Measurements from ENCODE around the gene CRYBG3.
A peak's percentile ranks its signal among the peaks of the same experiment; 100 is the strongest.
"Not testable (repeated sequence)": the region's sequence is repeated elsewhere in the genome, so short reads cannot be mapped to it uniquely, and the experiment has no call there.

Gene CRYBG3

GRCh38 chr3:97821774-97822358 lies at the start of gene CRYBG3:
TSS of gene CRYBG3 (plus strand) at chr3:97822011. CDS start at chr3:97822207, 196 bp downstream.
- peak; percentile 72 for DNase-seq

- no peak for DNase-seq
Observed at GRCh38 chr3:97772926-97773325, 48.9 kb upstream of the CRYBG3 start.

GRCh38 chr3:97778152-97778551 lies 43.7 kb upstream of the CRYBG3 start:
- DNase-seq = no peak

- DNase-seq = peak; percentile 70
Observed at GRCh38 chr3:97793420-97794019, 28.3 kb upstream of the CRYBG3 start.

GRCh38 chr3:97795951-97796350 lies 25.9 kb upstream of the CRYBG3 start:
- DNase-seq = no peak

GRCh38 chr3:97804471-97804870 lies 17.3 kb upstream of the CRYBG3 start:
- DNase-seq = no peak

GRCh38 chr3:97810779-97811390 lies 10.9 kb upstream of the CRYBG3 start:
- DNase-seq = no peak

GRCh38 chr3:97815149-97815917 lies 6.5 kb upstream of the CRYBG3 start:
- DNase-seq = no peak

- DNase-seq = no peak
Observed at GRCh38 chr3:97816811-97817210, 5.0 kb upstream of the CRYBG3 start.

GRCh38 chr3:97817965-97818364 lies 3.8 kb upstream of the CRYBG3 start:
- DNase-seq = no peak

GRCh38 chr3:97820780-97821179 lies 1.0 kb upstream of the CRYBG3 start:
- DNase-seq = no peak

GRCh38 chr3:97821287-97821773 lies 481 bp upstream of the CRYBG3 start:
- no peak for DNase-seq

- no peak for DNase-seq
Observed at GRCh38 chr3:97822359-97822775, 556 bp downstream of the CRYBG3 start.

GRCh38 chr3:97823046-97824004 lies 1.5 kb downstream of the CRYBG3 start:
- no peak for DNase-seq

GRCh38 chr3:97825101-97825500 lies 3.3 kb downstream of the CRYBG3 start:
- no peak for DNase-seq

- no peak for DNase-seq
Observed at GRCh38 chr3:97827741-97828471, 6.1 kb downstream of the CRYBG3 start.

- DNase-seq = no peak
Observed at GRCh38 chr3:97829198-97829597, 7.4 kb downstream of the CRYBG3 start.

- DNase-seq = no peak
Observed at GRCh38 chr3:97830638-97831037, 8.8 kb downstream of the CRYBG3 start.

GRCh38 chr3:97831140-97831539 lies 9.3 kb downstream of the CRYBG3 start:
- no peak for DNase-seq

GRCh38 chr3:97833184-97833583 lies 11.4 kb downstream of the CRYBG3 start:
- not testable (repeated sequence) for DNase-seq

- no peak for DNase-seq
Observed at GRCh38 chr3:97835761-97836160, 13.9 kb downstream of the CRYBG3 start.

GRCh38 chr3:97838393-97838792 lies 16.6 kb downstream of the CRYBG3 start:
- DNase-seq = no peak
